CMK (cell line): Measurements from ENCODE around the gene CBLB.

ENCODE experiments used
- DNase-seq: peaks from one replicate; pipeline ENCODE4 v3.0.0-alpha.2; 2010; ENCODE audit warnings: low read depth

Gene CBLB

GRCh38 chr3:105869861-105870755 is 1.3 kb upstream of the CBLB start:
- no peak for DNase-seq

GRCh38 chr3:105869531-105869833 is 670 bp upstream of the CBLB start:
- no peak for DNase-seq

- DNase-seq: no peak
Observed at GRCh38 chr3:105868431-105868741, 426 bp downstream of the CBLB start.

- no peak for DNase-seq
Observed at GRCh38 chr3:105867712-105868430, 941 bp downstream of the CBLB start.

GRCh38 chr3:105866656-105867653 is 1.9 kb downstream of the CBLB start:
- no peak for DNase-seq

GRCh38 chr3:105865867-105866350 is 2.9 kb downstream of the CBLB start:
- no peak for DNase-seq

- no peak for DNase-seq
Observed at GRCh38 chr3:105865016-105865623, 3.7 kb downstream of the CBLB start.

- DNase-seq: no peak
Observed at GRCh38 chr3:105864212-105864611, 4.6 kb downstream of the CBLB start.

- no peak for DNase-seq
Observed at GRCh38 chr3:105863608-105864007, 5.2 kb downstream of the CBLB start.

GRCh38 chr3:105862217-105862616 is 6.6 kb downstream of the CBLB start:
- DNase-seq: no peak

- no peak for DNase-seq
Observed at GRCh38 chr3:105860641-105861040, 8.2 kb downstream of the CBLB start.

- no peak for DNase-seq
Observed at GRCh38 chr3:105858017-105858416, 10.8 kb downstream of the CBLB start.

- no peak for DNase-seq
Observed at GRCh38 chr3:105857601-105858000, 11.2 kb downstream of the CBLB start.

- no peak for DNase-seq
Observed at GRCh38 chr3:105856605-105857004, 12.2 kb downstream of the CBLB start.

- no peak for DNase-seq
Observed at GRCh38 chr3:105853801-105854432, 14.9 kb downstream of the CBLB start.

GRCh38 chr3:105851582-105851981 is 17.2 kb downstream of the CBLB start:
- DNase-seq: no peak

- DNase-seq: no peak
Observed at GRCh38 chr3:105851176-105851575, 17.6 kb downstream of the CBLB start.

GRCh38 chr3:105850593-105850992 is 18.2 kb downstream of the CBLB start:
- DNase-seq: no peak

GRCh38 chr3:105848821-105849220 is 20.0 kb downstream of the CBLB start:
- no peak for DNase-seq

GRCh38 chr3:105847865-105848264 is 20.9 kb downstream of the CBLB start:
- DNase-seq: no peak

- no peak for DNase-seq
Observed at GRCh38 chr3:105847452-105847851, 21.4 kb downstream of the CBLB start.
